ENCODE measurements around the gene FASN.

Gene FASN

GRCh38 chr17:82072827-82073226 is 25.2 kb downstream of the FASN start:
- H2AFZ ChIP-seq (ENCODE audit: low read depth), result no peak overlapping the region
- H3K9ac ChIP-seq, result no peak overlapping the region
- no peak overlapping the region for H3K27ac ChIP-seq
- no peaks in the 10 kb centered on the region for H3K36me3 ChIP-seq (ENCODE audit: insufficient read depth)
- H3K4me1 ChIP-seq (ENCODE audit: low read depth, poor library complexity, severe bottlenecking), result no peaks in the 10 kb centered on the region
- no peak overlapping the region for H3K4me3 ChIP-seq (IDR thresholded peaks at IDR 0.05; ENCODE audit: insufficient read depth, low read depth, low read length)
- H3K4me2 ChIP-seq, result no peak overlapping the region
- no peaks in the 10 kb centered on the region; the same call in 1 of the 2 replicates for H3K27me3 ChIP-seq (ENCODE audit: insufficient read depth, low read depth)
- H4K20me1 ChIP-seq (ENCODE audit: insufficient read depth), result no peaks in the 10 kb centered on the region
- TF ChIP-seq CTCF (conservative IDR thresholded peaks at IDR 0.05; ENCODE audit: low read depth, low read length), result no peak
- H3K79me2 ChIP-seq (ENCODE audit: insufficient read depth, low read depth), result no peaks in the 10 kb centered on the region

GRCh38 chr17:82070611-82071010 is 27.4 kb downstream of the FASN start:
- Histone ChIP-seq H2AFZ (ENCODE audit: low read depth) (no peak overlapping the region), H3K79me2 (ENCODE audit: insufficient read depth, low read depth) (no peaks in the 10 kb centered on the region), H3K4me3 (IDR thresholded peaks at IDR 0.05; ENCODE audit: insufficient read depth, low read depth, low read length) (no peak overlapping the region), H3K27me3 (ENCODE audit: insufficient read depth, low read depth) (no peaks in the 10 kb centered on the region; the same call in 1 of the 2 replicates), H3K4me1 (ENCODE audit: low read depth, poor library complexity, severe bottlenecking) (peaks cover 5% of the 10 kb centered on the region), H3K4me2 (no peak overlapping the region), H3K36me3 (ENCODE audit: insufficient read depth) (no peaks in the 10 kb centered on the region), H4K20me1 (ENCODE audit: insufficient read depth) (no peaks in the 10 kb centered on the region), H3K9ac (no peak overlapping the region), H3K27ac (no peak overlapping the region)
- TF ChIP-seq CTCF (conservative IDR thresholded peaks at IDR 0.05; ENCODE audit: low read depth, low read length), result no peak

GRCh38 chr17:82065638-82066303 is 32.3 kb downstream of the FASN start, which contains the start of gene DUS1L:
TSS of gene DUS1L (minus strand) at chr17:82065804. CDS start at chr17:82065059, 745 bp downstream.
- Histone ChIP-seq H2AFZ (ENCODE audit: low read depth) (peak within 1 kb of the TSS; percentile 62), H3K36me3 (ENCODE audit: insufficient read depth) (peaks cover 6% of the 10 kb centered on the region), H4K20me1 (ENCODE audit: insufficient read depth) (no peaks in the 10 kb centered on the region), H3K79me2 (ENCODE audit: insufficient read depth, low read depth) (peaks cover 13% of the 10 kb centered on the region), H3K27me3 (ENCODE audit: insufficient read depth, low read depth) (no peaks in the 10 kb centered on the region; the same call in 1 of the 2 replicates), H3K4me2 (peak within 1 kb of the TSS; percentile 98), H3K4me3 (IDR thresholded peaks at IDR 0.05; ENCODE audit: insufficient read depth, low read depth, low read length) (no peak within 1 kb of the TSS), H3K27ac (peak within 1 kb of the TSS; percentile 46), H3K9ac (peak within 1 kb of the TSS; percentile 85), H3K4me1 (ENCODE audit: low read depth, poor library complexity, severe bottlenecking) (peaks cover 14% of the 10 kb centered on the region)
- no peak for TF ChIP-seq CTCF (conservative IDR thresholded peaks at IDR 0.05; ENCODE audit: low read depth, low read length)

- H3K9ac ChIP-seq, result peak overlapping the region; percentile 85
- H3K27ac ChIP-seq, result peak overlapping the region; percentile 46
- H3K79me2 ChIP-seq (ENCODE audit: insufficient read depth, low read depth), result peaks cover 13% of the 10 kb centered on the region
- peaks cover 7% of the 10 kb centered on the region for H3K36me3 ChIP-seq (ENCODE audit: insufficient read depth)
- H3K4me2 ChIP-seq, result peak overlapping the region; percentile 98
- no peaks in the 10 kb centered on the region for H4K20me1 ChIP-seq (ENCODE audit: insufficient read depth)
- peaks cover 14% of the 10 kb centered on the region for H3K4me1 ChIP-seq (ENCODE audit: low read depth, poor library complexity, severe bottlenecking)
- no peaks in the 10 kb centered on the region for H3K27me3 ChIP-seq (ENCODE audit: insufficient read depth, low read depth)
- H3K4me3 ChIP-seq (IDR thresholded peaks at IDR 0.05; ENCODE audit: insufficient read depth, low read depth, low read length), result no peak overlapping the region
- TF ChIP-seq CTCF (conservative IDR thresholded peaks at IDR 0.05; ENCODE audit: low read depth, low read length), result no peak
- H2AFZ ChIP-seq (ENCODE audit: low read depth), result 0 out of 2 replicates have a peak overlapping the region, but pooled peaks have one; percentile 26
Measured at GRCh38 chr17:82065193-82065637, 32.8 kb downstream of the FASN start.

All from KMS-11 (cell line).